Measurements from ENCODE around the gene MEIG1.
A peak's percentile ranks its signal among the peaks of the same experiment; 100 is the strongest.
"Not testable (repeated sequence)": the region's sequence is repeated elsewhere in the genome, so short reads cannot be mapped to it uniquely, and the experiment has no call there.

Gene MEIG1, protein sequence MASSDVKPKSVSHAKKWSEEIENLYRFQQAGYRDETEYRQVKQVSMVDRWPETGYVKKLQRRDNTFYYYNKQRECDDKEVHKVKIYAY

DNA sequence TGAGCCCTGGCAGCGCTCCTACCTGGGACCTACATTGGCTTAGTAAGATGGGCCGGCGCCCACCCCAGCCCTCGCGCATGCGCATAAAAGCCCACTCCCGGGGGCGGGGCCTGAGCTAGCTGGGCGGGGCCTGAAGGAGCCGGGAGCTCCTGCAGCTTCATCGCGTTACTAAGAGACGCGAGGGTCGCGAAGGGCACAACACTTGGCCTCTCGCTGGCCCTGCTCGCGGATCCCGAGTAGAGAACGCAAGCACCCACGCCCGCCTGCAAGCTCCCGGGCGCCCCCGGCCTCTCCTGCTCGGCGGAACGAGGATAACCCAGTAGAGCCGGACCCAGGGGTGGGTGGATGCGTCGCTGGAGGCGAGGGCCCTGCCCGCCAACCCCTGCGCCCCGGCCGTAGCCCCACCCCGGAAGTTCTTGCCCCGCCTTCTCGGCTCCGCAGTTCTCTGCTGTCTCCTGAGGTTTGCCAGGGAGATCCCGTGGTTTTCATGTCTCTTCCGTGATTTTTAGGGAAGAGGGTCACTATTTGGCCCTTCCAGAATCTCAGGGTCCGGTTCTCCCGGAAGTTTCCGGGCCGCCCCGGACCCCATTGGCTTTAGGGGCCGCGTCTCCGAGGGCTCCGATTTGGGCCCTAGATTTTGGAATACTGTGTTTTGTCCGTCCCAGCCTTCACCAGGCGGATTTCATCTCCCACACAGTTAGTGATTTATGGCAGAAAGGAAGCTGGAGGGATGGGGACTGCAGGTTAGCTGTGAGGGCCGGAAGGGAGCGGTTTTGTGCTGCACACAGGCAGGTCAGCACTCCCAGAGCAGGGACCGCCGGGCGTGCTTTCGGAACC, at the start of gene MEIG1:
Gene MEIG1 (plus strand): TSS at position 168 of the 837 bp plus-strand sequence. CDS start 7,081 bp downstream, outside the sequence.
- DNase-seq (ENCODE audit: low spot score) = peak; percentile 91

DNA sequence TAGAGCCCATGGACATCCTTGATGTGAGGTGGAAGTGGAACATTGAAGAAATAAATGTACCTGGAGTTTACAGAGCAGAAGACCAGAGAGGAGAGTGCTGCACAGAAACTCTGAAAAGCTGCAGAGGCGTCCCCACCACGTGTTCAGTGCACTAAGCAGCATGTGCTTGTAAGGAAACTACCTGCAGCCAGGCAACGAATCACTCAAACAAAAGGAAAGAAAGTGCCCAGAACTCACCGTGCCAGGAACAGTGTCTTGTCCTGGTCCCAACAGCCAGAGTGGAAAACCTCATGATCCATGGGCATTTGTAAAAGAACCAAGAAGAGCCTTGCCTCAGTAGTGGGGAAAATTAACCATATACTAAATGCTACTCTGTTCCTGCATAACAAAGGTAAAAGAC, 48.2 kb upstream of the MEIG1 start:
- no peak for DNase-seq (ENCODE audit: low spot score)

GRCh38 chr10:14911801-14912200, 47.4 kb upstream of the MEIG1 start:
- no peak for DNase-seq (ENCODE audit: low spot score)

- DNase-seq (ENCODE audit: low spot score) = no peak
Observed at GRCh38 chr10:14916600-14916999, 42.6 kb upstream of the MEIG1 start.

DNA sequence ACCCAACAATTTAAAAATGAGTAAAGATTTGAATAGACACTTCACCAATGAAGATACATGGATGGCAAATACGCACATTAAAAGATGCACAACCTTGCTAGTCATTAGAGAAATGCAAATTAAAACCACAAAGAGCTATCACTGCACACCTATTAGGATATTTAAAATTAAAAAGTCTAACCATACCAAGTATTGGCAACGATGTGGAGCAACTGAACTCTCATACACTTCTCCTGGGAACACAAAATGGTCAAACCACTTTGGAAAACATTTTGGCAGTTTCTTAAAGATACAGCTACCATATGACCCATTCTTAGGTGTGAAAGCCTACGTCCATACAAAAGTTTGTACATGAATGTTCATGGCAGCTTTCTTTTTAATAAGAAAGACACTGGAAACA, 41.4 kb upstream of the MEIG1 start:
- DNase-seq (ENCODE audit: low spot score) = no peak

- DNase-seq (ENCODE audit: low spot score) = no peak
Observed at GRCh38 chr10:14918964-14919363, 40.2 kb upstream of the MEIG1 start.

- no peak for DNase-seq (ENCODE audit: low spot score)
Observed at GRCh38 chr10:14924013-14924412, 35.2 kb upstream of the MEIG1 start.

GRCh38 chr10:14925268-14925667, 33.9 kb upstream of the MEIG1 start:
- no peak for DNase-seq (ENCODE audit: low spot score)

GRCh38 chr10:14926061-14926470, 33.1 kb upstream of the MEIG1 start:
- no peak for DNase-seq (ENCODE audit: low spot score)

DNA sequence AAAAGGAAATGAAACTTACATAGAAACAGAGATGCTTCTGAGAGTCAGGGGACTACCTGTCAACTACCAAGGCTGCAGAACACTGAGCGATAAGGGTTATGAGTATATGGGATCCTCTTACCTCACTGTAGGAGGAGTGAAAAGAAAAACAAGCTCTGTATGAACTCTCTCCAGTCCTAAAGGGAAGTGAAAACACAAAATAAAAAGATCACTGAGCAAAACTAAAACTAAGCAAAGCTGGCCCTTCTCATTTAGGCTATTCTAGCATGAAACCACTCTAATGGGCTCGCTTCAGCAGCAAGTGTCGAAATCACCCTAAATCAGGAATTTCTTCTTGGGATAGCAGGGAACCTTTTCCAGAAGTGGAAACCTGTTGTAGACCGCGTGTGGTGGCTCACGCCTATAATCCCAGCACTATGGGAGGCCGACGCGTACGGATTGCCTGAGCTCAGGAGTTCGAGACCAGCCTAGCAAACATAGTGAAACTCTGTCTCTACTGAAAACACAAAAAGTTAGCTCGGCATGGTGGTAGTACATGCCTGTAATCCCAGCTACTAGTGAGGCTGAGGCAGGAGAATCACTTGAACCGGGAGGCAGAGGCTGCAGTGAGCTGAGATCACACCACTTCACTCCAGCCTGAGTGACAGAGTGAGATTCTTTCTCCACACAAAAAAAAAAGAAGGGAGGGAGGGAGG, 32.3 kb upstream of the MEIG1 start:
- DNase-seq (ENCODE audit: low spot score) = no peak

- no peak for DNase-seq (ENCODE audit: low spot score)
Observed at GRCh38 chr10:14930610-14931009, 28.6 kb upstream of the MEIG1 start.

- DNase-seq (ENCODE audit: low spot score) = no peak
Observed at GRCh38 chr10:14936584-14936983, 22.6 kb upstream of the MEIG1 start.

GRCh38 chr10:14938971-14939370, 20.2 kb upstream of the MEIG1 start:
- DNase-seq (ENCODE audit: low spot score) = peak; percentile 15

- DNase-seq (ENCODE audit: low spot score) = not testable (repeated sequence)
Observed at GRCh38 chr10:14942147-14942949, 16.8 kb upstream of the MEIG1 start.

DNA sequence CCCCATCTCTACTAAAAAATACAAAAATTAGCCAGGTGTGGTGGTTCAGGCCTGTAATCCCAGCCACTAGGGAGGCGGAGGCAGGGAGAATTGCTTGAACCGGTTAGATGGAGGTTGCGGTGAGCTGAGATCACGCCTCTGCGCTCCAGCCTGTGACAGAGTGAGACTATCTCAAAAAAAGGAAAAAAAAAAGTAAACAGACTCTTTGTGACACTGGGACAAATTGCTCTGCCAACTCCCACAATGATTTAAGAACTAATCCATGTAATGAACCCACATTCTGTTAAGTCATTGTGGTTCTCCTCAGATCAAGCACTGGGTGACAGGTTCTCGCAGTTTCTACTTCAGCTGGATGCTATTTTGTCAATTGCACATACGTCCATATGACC, 16.2 kb upstream of the MEIG1 start:
- DNase-seq (ENCODE audit: low spot score) = not testable (repeated sequence)

GRCh38 chr10:14945108-14945507, 14.1 kb upstream of the MEIG1 start:
- no peak for DNase-seq (ENCODE audit: low spot score)

DNA sequence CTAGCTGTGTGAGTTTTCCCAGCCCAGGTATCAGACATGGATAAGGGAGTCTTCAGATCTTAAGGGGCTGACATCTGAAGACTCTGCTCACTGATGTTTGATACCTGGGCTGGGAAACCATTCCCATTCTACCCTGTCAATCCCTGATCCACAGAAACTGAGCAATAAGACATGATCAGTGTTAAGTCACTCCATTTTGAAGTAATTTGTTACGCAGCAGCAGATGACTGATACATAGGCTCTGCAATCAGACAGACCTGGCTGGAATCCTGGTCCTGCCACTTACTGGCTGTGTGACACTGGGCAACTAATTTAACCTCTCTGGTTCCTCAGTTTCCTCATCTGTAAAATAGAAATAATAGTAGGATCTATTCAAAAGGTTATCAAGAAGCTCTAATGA, 11.9 kb upstream of the MEIG1 start:
- no peak for DNase-seq (ENCODE audit: low spot score)

DNA sequence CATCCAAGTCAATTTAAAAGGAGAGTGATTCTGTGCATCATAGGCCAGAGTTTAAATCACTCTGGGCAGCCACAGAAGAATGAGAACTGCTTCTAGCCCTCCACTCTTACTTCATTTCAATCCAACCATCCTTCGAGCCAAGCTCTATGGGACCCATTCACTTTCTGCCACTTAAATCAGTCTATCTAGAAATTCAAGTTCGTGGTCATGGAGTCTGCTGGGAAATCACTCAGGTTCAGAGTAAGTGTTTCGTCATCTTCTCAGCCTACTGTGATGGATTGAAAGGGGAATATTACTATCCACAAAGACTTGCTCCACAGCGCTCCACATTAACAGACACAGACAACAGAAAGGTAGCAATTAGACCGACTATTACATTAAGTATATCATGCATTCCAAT, 9.9 kb upstream of the MEIG1 start:
- DNase-seq (ENCODE audit: low spot score) = no peak

DNA sequence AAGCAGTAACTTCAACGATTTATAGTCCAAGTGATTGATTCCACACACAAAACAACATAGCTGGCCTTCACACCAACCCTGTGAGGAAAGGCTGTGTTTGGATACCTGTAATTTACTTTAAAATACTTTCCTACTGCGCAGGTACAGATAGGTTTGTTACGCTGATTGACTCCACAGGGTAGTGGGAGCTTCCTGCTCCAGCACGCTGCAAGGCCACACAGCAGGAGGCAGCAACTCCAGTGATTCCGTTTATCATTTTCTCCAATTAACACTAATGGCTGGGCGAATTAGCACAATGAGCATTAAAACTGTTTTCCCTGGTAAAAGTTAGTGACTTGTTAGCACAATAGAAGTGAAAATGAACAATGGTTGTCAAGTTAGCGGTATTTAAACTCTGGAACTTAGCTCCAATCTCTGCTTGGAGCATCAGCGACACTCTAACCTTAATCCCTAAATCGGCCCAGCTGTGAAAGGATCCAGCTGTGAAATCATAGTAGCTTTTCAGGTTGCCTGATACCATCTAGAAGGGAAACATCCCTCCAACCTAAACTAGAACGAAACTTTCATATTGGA, 6.3 kb upstream of the MEIG1 start:
- no peak for DNase-seq (ENCODE audit: low spot score)

DNA sequence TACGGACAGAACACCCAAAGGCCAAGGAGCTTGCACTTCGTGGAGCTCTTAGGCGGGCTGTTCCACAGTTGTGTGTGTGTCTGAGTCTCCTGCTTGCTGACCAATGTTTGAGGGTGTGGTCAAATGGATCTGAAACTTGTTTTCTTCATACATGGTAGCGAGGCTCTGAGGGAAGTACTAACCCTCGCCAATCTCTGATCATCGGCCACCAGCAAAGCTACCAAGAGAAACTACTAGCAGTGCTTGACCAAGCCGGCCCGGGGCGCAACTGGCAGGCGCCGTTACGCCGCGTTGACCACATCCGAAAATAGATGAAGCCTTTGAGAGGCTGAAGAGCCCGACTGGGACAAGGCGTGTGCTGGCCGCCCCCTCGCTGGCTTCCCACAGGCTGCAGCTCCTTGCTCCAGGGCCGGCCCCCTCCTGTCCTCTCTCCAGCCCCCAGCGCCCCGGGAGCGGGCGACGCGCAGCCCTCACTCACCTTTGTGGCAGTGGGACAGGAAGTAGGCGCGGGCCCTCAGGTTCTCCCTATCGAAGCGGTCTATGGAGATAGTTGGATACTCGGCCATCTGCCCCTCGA, 5.7 kb upstream of the MEIG1 start:
- DNase-seq (ENCODE audit: low spot score) = no peak

- peak; percentile 90 for DNase-seq (ENCODE audit: low spot score)
Observed at GRCh38 chr10:14954001-14954770, 5.0 kb upstream of the MEIG1 start, which contains the start of gene DCLRE1C. Gene DCLRE1C (minus strand): TSS chr10:14954096. CDS start chr10:14954010, 86 bp downstream.

Data from CD4-positive, alpha-beta T cell treated with Interleukin-2 at 100 ng/mL for 4 hours (primary cell).